HCT116 (cell line): ENCODE results near the gene TTL.

Experiments
- CTCF ChIP-seq, 3 experiments: fragments of 200-600 bp in 1 of 3; sonication (generic) in 1 of 3; IDR thresholded peaks in 2 of 3; conservative IDR thresholded peaks in 1 of 3; 2 replicates each; pipeline ENCODE4 v1.5.1; 2012 to 2017; ENCODE audit warnings: low read depth in 2 of 3, low read length in 2 of 3, antibody characterized with exemption in 1 of 3, borderline replicate concordance in 1 of 3, control low read depth in 1 of 3, mild to moderate bottlenecking in 1 of 3, mixed read lengths in 1 of 3, mixed run types in 1 of 3, moderate library complexity in 1 of 3; ENCODE audit not compliant: insufficient read depth in 1 of 3
- JUND ChIP-seq: IDR thresholded peaks from 2 replicates; pipeline ENCODE4 v1.6.1; 2012
- POLR2A ChIP-seq: IDR thresholded peaks from 2 replicates; pipeline ENCODE4 v1.7.0; 2011; ENCODE audit warnings: borderline replicate concordance; ENCODE audit not compliant: insufficient read depth, insufficient read length; ENCODE audit errors: extremely low read depth
- POLR2AphosphoS5 ChIP-seq: IDR thresholded peaks from 2 replicates; pipeline ENCODE4 v1.6.1; 2011; ENCODE audit warnings: mild to moderate bottlenecking, low read depth, low read length, moderate library complexity
- RAD21 ChIP-seq: IDR thresholded peaks from 2 replicates; pipeline ENCODE4 v1.6.1; 2012; ENCODE audit warnings: low read depth, mild to moderate bottlenecking
- YY1 ChIP-seq: IDR thresholded peaks from 2 replicates; pipeline ENCODE4 v1.6.1; 2011; ENCODE audit warnings: low read length, low read depth, moderate library complexity, mild to moderate bottlenecking; ENCODE audit not compliant: insufficient replicate concordance; ENCODE audit errors: extremely low read depth
- ZFX ChIP-seq: fragments of 450-650 bp; IDR thresholded peaks from 2 replicates; pipeline ENCODE4 v1.6.1; 2017

GRCh38 chr2:112534826-112535225 lies 52.9 kb downstream of the TTL start:
- no peak for TF ChIP-seq CTCF (IDR thresholded peaks at IDR 0.05 in 2 of 3, conservative IDR thresholded peaks at IDR 0.05 in 1 of 3; ENCODE audit: borderline replicate concordance in 1 of 3, insufficient read depth in 1 of 3, low read depth in 2 of 3, low read length in 2 of 3)
- no peak for TF ChIP-seq POLR2AphosphoS5
- TF ChIP-seq ZFX = no peak
- TF ChIP-seq POLR2A = no peak
- TF ChIP-seq YY1 = no peak
- no peak for TF ChIP-seq JUND
- no peak for TF ChIP-seq RAD21
